IPS DF 4.7 (cell line): ENCODE results near the gene BRD3.

Experiments used
- DNase-seq: peaks from one replicate; pipeline ENCODE4 v3.0.0-alpha.2; 2013; ENCODE audit warnings: low spot score; ENCODE audit errors: extremely low read depth

BRD3 gene

DNA sequence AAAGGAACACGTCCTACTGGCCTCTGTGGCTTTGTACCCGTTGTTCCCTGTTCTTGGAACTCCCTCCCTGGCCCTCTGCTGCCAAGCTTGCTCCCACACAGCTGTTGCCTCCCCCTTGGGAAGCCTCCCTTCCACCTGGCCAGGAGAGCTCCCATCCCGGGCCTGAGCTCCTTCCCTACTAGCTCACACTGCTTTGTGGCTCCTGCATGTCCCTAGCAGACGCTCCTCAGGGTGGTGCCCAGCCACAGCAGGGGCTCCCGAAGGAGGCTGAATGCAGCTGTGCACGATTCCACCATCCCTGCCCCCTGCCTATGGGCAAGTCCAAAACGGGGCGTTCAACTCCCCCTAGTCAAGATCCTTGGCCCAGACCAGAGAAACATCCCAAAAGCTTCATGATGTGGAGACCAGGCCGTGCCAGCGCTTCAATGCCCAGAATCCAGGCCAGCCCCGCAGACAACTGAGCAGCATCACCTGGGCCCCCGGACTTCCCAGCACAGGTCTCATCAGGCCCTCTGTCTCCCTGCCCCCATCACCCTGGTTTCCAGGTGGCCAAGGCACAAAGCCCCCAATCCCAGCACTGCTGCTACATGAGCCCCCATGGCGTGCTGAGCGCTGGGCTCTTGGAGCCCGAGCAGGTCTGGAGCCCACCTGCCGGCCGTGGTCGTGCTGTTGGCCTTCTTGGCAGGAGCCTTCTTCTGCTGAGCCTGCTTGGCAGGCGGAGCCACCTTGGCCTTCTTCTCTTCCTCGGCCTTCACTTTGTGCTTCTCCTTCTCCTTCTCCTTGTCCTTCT lies 28.2 kb downstream of the BRD3 start:
- DNase-seq, result no peak

GRCh38 chr9:134037641-134038040 lies 30.2 kb downstream of the BRD3 start:
- DNase-seq, result no peak

DNA sequence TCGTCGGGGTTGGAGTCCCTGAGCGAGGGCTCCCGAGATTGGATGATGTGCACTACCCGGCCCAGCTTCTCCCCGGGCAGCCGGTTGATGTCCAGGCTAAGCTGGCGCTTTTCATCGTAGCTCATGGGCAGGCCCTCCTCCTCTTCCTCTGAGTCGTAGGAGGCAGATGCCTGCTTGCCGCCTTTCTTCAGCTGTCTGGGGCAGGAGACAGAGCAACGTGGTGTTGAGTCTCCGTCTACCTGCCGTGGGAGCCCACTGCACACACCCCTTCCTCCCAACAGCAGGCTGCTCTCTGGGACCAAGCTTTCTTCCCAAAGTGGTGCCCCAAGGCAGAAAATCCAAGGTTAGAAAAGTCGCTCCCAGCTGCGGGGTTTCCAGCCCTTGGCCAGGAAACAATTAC lies 31.7 kb downstream of the BRD3 start:
- no peak for DNase-seq

GRCh38 chr9:134035041-134036039 lies 32.5 kb downstream of the BRD3 start:
- DNase-seq, result no peak

DNA sequence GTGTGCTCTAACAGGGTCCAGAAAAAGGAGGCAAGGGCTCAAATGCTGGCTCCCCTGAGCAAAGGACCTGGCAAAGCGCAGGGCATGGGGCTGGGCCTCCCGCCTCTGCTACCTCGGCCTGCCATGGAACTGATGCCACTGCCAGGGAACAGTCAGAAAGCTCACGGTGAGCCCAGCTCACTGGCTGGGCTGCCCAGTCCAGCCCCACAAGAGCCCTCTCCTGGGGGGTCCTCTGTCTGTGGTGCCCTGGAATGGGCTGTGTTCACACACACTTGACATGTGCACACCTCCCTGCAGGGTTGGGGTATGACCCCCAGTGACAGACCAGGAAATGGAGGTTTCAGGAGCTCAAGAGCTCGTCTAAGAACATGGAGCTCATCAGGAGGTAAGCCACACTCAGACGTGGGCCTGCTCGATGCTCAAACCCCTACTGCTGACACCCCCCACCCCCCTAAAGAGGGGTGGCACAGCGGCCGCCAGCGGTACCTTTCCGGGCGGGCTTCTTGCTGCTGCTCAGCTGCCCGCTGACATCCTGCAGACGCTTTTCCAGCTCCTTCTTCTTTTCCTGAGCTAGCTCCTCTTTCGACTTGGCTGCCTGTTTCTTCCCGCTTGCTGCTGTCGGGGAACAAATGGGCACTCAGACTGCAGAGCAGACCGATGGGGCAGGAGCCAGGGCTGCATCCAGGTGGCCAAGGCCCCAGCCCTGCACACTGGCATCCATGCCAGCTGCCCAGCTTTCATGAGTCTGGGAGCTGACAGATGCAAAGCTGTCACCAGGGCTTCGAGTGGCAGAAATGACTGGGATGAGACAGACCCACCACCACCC lies 33.4 kb downstream of the BRD3 start:
- DNase-seq, result no peak

GRCh38 chr9:134033516-134034214 lies 34.2 kb downstream of the BRD3 start:
- no peak for DNase-seq

- DNase-seq, result no peak
Observed at GRCh38 chr9:134032456-134033222, 35.2 kb downstream of the BRD3 start.

GRCh38 chr9:134031783-134032182 lies 36.0 kb downstream of the BRD3 start:
- no peak for DNase-seq

DNA sequence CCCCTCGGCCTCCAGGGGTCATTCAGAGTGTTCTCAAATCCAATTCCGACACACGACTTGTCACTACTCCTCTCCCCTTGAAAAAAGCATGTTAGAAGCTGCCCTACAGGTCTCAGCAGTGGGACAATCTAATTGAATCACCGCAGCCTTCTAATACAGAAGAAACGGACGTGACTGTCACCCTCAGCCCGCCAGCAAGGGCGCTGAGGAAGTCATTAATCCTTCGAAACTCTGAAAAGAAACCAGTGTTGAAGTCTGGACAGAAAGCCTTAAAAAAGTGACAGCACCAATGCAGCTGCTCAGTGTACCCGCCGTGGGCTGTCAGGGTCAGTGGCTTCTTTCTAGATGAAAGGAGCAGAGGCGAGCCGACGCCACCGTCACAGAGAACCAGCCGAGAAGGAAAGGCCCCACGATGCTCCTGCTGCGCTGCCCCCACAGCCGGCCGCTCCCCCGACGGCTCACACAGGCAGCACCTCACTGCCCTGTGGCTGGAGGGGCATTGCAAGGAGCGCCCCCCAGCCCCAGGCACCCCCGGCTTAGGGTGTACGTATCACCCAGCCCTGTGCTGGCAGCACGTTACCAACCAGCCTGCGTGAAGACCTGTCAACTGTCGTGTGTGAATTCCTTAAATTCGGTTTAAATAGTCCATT lies 36.9 kb downstream of the BRD3 start:
- DNase-seq, result no peak

DNA sequence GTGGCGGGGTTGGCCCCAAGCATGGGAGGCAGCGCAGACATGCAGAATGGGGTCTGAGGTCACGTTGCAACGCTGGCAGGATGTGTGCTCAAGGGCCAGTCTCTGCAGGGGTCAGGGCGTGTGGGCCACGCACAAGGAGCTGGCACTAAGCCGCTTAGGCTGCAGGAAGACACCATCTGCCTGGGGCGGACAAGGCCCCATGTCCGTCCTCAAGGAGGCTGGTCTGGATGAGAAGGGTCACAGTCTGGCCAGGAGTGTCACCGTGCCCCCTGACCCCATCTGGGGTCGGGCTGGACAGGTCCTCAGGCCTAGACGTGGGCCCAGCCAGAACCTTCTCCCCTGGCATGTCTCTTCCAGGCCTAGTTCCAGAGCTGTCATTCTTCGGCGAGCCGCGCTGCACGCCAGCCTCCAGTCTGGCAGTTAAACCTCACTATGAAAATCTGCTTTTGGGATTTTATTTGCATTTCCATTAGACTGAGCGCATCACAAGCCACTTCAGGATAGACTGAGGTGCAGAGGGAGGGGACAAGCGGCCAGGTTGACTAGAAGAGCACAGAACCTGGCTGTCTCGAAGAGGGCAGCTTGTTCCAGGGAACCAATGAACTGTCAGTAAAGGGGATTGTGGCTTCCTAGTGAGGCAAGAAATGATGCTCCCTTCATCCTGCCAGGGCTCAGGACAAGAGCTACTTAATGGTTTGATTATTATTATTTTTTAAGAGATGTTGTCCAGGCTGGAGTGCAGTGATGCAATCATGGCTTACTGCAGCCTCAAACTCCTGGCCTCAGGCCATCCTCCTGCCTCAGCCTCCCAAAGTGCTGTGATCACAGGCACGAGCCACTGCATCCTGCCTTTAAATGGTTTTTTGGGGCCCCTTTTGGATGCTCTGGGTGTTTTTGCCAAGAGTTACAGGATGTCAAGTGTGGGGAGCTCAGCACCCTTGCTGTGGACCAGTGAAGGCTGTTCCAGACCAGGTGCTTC lies 38.3 kb downstream of the BRD3 start:
- no peak for DNase-seq

- no peak for DNase-seq
Observed at GRCh38 chr9:134028575-134029247, 39.1 kb downstream of the BRD3 start.

GRCh38 chr9:134028076-134028475 lies 39.8 kb downstream of the BRD3 start:
- DNase-seq, result no peak

DNA sequence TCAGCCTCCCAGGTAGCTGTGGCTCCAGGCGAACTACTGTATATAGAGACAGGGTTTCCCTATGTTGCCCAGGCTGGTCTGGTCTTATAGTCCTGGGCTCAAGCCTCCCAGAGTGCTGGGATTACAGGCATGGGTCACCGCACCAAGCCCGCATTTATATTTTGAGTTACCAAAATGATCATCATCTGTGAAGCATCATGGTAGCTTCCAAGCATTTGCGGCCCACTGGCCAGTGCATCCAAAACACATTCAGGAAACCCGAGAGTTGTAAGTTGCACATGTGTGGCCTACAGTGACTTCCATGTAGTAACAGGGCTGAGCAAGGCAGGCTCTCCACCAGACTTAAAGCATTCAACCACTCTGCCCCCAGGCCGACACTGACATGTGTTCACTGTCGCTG lies 40.3 kb downstream of the BRD3 start:
- DNase-seq, result no peak

- DNase-seq, result no peak
Observed at GRCh38 chr9:134026981-134027380, 40.8 kb downstream of the BRD3 start.

- no peak for DNase-seq
Observed at GRCh38 chr9:134026581-134026980, 41.2 kb downstream of the BRD3 start.

GRCh38 chr9:134025606-134026541 lies 42.0 kb downstream of the BRD3 start:
- no peak for DNase-seq
